Esophagus muscularis mucosa (tissue), 4 donors: ENCODE data around the gene FRK. TPM values are rescaled to one million over a fixed set of nuclear protein-coding genes. Genes with fewer than 3 reads are reported as not detected.

Source experiments
- DNase-seq: peaks from one replicate; pipeline ENCODE4 v3.0.0-alpha.2; 2017; ENCODE audit errors: extremely low spot score
- H3K27ac ChIP-seq, 4 donors: fragments of 200-600 bp; sonication (generic); replicated peaks in 1 of 4; 1 replicate in 3 of 4; 2 replicates in 1 of 4; pipeline ENCODE4 v1.5.1; 2016 to 2019; ENCODE audit warnings: mild to moderate bottlenecking in 1 of 4
- H3K27me3 ChIP-seq, 4 donors: fragments of 200-600 bp; sonication (generic); one replicate each; pipeline versions ENCODE4 v1.5.1 to v1.6.0; 2016 to 2019
- H3K36me3 ChIP-seq, 4 donors: fragments of 200-600 bp; sonication (generic); one replicate each; pipeline ENCODE4 v1.5.1; 2016 to 2019
- H3K4me1 ChIP-seq, 4 donors: fragments of 200-600 bp; sonication (generic); one replicate each; pipeline ENCODE4 v1.5.1; 2016 to 2019
- H3K4me3 ChIP-seq, 4 donors: fragments of 200-600 bp; sonication (generic); 1 replicate in 2 of 4; 2 replicates in 2 of 4; pipeline ENCODE4 v1.5.1; 2016 to 2019; ENCODE audit warnings: mild to moderate bottlenecking in 4 of 4, moderate library complexity in 1 of 4
- H3K9me3 ChIP-seq, 4 donors: fragments of 200-600 bp; sonication (generic); 1 replicate in 3 of 4; 2 replicates in 1 of 4; pipeline ENCODE4 v1.5.1; 2016 to 2019
- EP300 ChIP-seq: sonication (generic); formaldehyde crosslinking; IDR thresholded peaks from one replicate; pipeline ENCODE4 v1.6.1; 2017; ENCODE audit warnings: antibody characterized with exemption
- POLR2A ChIP-seq: fragments of 450-650 bp; IDR thresholded peaks from one replicate; pipeline ENCODE4 v1.6.1; 2017; ENCODE audit warnings: antibody characterized with exemption, moderate library complexity, mild to moderate bottlenecking, low read depth
- POLR2AphosphoS5 ChIP-seq, 2 donors: sonication (generic); formaldehyde crosslinking; IDR thresholded peaks; one replicate each; pipeline ENCODE4 v1.6.1; 2017; ENCODE audit warnings: antibody characterized with exemption in 2 of 2
- WGBS: methylation state at CpG from one replicate; pipeline ENCODE4 v1.1.5; 2018; 5-methylcytosine and 5-hydroxymethylcytosine counted together
- intact Hi-C: fragments of 100-400 bp; cut with DNase I; formaldehyde crosslinking; loops from one replicate; pipeline ENCODE4 v1.15.1; 2023
- total RNA-seq, 4 donors: library from RNA; depleted of rRNA; stranded (reverse); fragments of >200 nt; gene quantifications; one replicate each; pipeline versions ENCODE4 v1.1.0 to v1.2.1, GENCODE V29; 2016
- TF ChIP-seq, protein P1 (sequence below), 3 experiments: fragments of 200-600 bp in 2 of 3; fragments of 450-650 bp in 1 of 3; sonication (generic) in 2 of 3; IDR thresholded peaks; one replicate each; pipeline ENCODE4 v1.5.1; 2017 to 2019; ENCODE audit warnings: antibody characterized with exemption in 3 of 3, mild to moderate bottlenecking in 2 of 3, moderate library complexity in 1 of 3

The FRK gene
- total RNA-seq, 4 donors from 2014 or later, result 0.17 to 0.57 (median 0.40) TPM

DNA sequence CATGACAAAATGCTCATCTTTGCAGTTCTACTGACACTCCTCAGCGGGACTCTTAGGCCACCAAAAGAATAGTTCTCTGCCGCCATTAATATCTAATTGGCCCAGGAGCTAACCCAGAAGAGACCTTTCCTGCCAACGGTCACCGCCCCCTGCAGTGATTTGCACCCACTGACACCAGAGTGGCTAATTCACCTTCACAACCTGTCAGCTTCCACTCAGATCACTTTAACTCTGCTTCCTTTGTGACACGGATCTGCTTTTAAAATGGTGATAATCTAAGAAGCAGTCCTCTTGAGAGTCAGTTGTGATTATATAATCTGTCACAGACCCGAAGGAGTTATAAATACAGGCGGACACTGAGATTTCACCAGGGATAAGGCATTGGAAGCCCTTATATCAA, 172.8 kb downstream of the FRK start:
- Histone ChIP-seq H3K4me1 (peaks cover 0 to 4% (median under 1%) of the 10 kb centered on the region in 4 donors), H3K4me3 (no peak overlapping the region), H3K36me3 (no peaks in the 10 kb centered on the region), H3K9me3 (no peaks in the 10 kb centered on the region), H3K27me3 (no peaks in the 10 kb centered on the region), H3K27ac (no peak overlapping the region)
- DNase-seq, result no peak
- intact Hi-C loops, result no loop called here
- TF ChIP-seq, protein P1, sequence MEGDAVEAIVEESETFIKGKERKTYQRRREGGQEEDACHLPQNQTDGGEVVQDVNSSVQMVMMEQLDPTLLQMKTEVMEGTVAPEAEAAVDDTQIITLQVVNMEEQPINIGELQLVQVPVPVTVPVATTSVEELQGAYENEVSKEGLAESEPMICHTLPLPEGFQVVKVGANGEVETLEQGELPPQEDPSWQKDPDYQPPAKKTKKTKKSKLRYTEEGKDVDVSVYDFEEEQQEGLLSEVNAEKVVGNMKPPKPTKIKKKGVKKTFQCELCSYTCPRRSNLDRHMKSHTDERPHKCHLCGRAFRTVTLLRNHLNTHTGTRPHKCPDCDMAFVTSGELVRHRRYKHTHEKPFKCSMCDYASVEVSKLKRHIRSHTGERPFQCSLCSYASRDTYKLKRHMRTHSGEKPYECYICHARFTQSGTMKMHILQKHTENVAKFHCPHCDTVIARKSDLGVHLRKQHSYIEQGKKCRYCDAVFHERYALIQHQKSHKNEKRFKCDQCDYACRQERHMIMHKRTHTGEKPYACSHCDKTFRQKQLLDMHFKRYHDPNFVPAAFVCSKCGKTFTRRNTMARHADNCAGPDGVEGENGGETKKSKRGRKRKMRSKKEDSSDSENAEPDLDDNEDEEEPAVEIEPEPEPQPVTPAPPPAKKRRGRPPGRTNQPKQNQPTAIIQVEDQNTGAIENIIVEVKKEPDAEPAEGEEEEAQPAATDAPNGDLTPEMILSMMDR (IDR thresholded peaks at IDR 0.05), result no peak
- TF ChIP-seq POLR2A, result no peak
- TF ChIP-seq POLR2AphosphoS5 (IDR thresholded peaks at IDR 0.05), result no peak
- TF ChIP-seq EP300, result no peak
- WGBS, result 75% methylated on average over 7 of the region's 7 CpGs

DNA sequence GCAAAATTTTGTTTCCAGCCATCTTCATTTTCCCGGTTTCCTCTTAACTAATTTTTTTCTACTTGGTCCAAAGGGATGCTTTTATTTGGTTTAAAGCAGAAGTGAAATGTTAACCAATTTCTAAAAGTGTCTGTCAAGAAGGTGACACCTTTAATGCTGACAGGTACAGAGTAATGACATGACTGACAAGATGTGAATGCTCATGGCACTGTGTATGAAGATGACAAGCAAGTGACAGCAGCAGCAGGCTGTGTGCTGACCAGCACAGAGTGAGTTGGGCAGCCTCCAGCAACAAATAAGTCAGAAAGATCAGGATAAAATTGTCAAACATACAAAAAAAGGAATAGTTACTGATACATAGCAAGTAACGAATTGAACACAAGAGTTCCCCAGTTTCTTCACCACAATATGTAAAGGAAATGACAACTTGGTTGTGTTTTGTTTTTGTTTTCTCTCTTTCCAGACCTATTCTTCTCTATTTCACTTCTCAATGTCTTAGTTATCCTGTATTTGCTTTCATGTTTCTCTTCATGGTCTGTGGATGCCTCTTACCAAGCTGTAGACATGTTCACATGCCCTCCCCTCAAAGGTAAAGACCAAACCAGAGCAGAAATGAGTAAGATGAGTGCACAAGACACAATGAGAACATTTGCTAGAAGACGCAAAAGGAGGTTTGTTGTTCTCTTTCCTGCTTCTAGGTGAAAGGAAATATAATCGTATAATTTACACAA, 174.9 kb downstream of the FRK start:
- no peak for DNase-seq
- Histone ChIP-seq H3K36me3 (no peaks in the 10 kb centered on the region), H3K4me3 (no peak overlapping the region), H3K27me3 (no peaks in the 10 kb centered on the region), H3K9me3 (no peaks in the 10 kb centered on the region), H3K4me1 (peaks cover 0 to 11% (median 3%) of the 10 kb centered on the region in 4 donors), H3K27ac (no peak overlapping the region)
- TF ChIP-seq POLR2A, result no peak
- no peak for TF ChIP-seq EP300
- no peak for TF ChIP-seq POLR2AphosphoS5 (IDR thresholded peaks at IDR 0.05)
- TF ChIP-seq, protein P1 (IDR thresholded peaks at IDR 0.05), result no peak
- WGBS, result 74% methylated on average over 4 of the region's 4 CpGs
- intact Hi-C loops, result no loop called here

DNA sequence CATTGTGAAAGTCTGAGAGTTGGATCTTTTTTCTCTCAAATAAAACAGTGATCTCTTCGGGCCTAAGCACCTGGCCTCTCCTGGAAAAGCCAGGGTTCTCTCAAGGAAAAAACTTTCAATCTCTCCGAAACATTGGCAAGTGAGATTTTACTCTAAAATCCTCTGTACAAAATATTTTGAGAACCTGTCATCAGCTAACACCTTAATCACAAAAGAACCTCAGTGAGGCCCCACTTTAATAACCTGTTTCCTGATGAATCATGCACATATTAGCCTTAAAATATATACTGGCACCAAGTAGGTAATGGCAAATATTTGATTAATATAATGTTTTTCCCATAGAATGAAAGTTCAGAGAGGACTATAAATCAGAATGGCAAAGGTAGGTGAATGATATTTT, 177.9 kb downstream of the FRK start:
- no peaks in the 10 kb centered on the region for H3K27me3 ChIP-seq
- H3K4me1 ChIP-seq, result peaks cover 0 to 11% (median 3%) of the 10 kb centered on the region in 4 donors
- no peaks in the 10 kb centered on the region for H3K9me3 ChIP-seq
- no peak overlapping the region for H3K27ac ChIP-seq
- H3K4me3 ChIP-seq, result no peak overlapping the region
- WGBS, result 39% methylated on average over 2 of the region's 2 CpGs
- no peak for DNase-seq
- intact Hi-C loops, result no loop called here
- H3K36me3 ChIP-seq, result no peaks in the 10 kb centered on the region
- no peak for TF ChIP-seq POLR2A

DNA sequence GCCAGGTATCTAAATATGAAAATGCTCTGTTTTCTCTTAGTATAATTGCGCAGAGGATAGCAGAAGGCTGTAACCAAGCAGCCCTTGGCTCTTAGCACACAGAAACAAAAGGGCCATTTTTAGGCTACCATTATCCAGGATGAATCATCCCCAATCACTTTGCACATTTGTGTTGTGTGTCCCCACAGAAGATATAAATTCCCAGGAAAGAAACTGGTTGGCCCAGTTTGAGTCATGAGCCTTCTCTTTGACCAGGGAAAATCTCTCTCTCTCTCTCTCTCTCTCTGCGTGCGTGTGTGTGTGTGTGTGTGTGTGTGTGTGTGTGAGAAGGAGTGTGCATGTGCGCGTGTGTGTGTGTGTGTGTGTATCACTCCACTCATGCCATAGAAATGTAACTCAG, 178.5 kb downstream of the FRK start:
- intact Hi-C loops, result no loop called here
- no peak overlapping the region for H3K27ac ChIP-seq

More for the DNA sequence above, 178.5 kb downstream of the FRK start:
- WGBS, result 65% methylated on average over 5 of the region's 5 CpGs
- TF ChIP-seq, protein P1 (IDR thresholded peaks at IDR 0.05), result no peak
- TF ChIP-seq POLR2A (no peak), EP300 (no peak), POLR2AphosphoS5 (IDR thresholded peaks at IDR 0.05) (no peak)
- Histone ChIP-seq H3K36me3 (no peaks in the 10 kb centered on the region), H3K27me3 (no peaks in the 10 kb centered on the region), H3K4me1 (peaks cover 0 to 11% (median 3%) of the 10 kb centered on the region in 4 donors), H3K4me3 (no peak overlapping the region), H3K9me3 (no peaks in the 10 kb centered on the region)
- no peak for DNase-seq

Other genes with a start within 250 kb of the FRK start
- 1 to 10 TPM; 4.1 to 8.4 (median 6.7) TPM for gene NT5DC1, start 40.0 kb upstream of the FRK start, total RNA-seq
- gene COL10A1, start 65.2 kb upstream of the FRK start, total RNA-seq, result not detected
- 10 to 100 TPM; 14.4 to 22.8 (median 18.4) TPM for gene TSPYL4, start 193.2 kb upstream of the FRK start, total RNA-seq
- 100 to 1,000 TPM in 1 of 4 donors, 10 to 100 TPM in 3; 67.7 to 113 (median 92.5) TPM for gene TSPYL1, start 219.0 kb upstream of the FRK start, total RNA-seq